RKO (cell line): Measurements from ENCODE around the gene SH2D7.

ENCODE experiments used
- DNase-seq: peaks from one replicate; pipeline ENCODE4 v3.0.0-alpha.2; 2016; ENCODE audit warnings: low spot score

Gene SH2D7

DNA sequence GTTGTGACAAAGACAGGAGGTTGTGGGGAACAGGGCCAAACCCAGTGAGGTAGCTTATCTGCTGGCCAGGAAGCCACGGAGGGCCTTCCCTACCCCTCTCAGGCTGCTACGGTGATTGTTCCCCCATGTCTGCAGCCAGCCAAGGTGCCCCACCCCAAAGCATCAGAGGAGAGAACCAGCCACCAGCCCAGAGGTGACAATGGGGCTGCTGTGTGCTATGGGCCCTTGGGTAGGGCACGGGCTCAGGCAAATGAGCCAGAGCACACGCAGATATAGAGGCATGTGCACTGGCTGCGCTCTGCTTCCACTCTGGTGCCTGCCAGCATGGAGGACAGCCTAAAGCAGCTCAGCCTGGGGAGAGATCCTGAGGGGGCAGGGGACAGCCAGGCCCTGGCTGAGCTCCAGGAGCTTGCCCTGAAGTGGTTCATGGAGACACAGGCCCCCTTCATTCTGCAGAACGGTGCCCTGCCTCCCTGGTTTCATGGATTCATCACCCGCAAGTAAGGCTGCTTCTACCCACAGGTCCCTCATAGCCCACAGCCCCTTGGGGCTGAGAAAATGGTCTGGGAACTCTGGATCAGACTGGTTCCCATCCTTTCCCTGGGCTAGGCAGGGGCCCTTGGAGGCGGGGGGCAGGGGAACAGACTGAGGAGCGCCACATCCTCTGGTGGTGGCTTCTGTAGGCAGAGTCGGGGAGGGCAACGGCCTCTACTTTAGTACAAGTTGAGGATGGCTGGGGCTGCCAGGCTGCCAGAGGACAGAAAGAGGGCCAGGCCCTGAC, at the start of gene SH2D7:
TSS of gene SH2D7 (plus strand) at position 301 of the 781 bp plus-strand sequence. CDS start at position 325, 24 bp downstream.
- no peak for DNase-seq

GRCh38 chr15:78044407-78045155, 47.8 kb upstream of the SH2D7 start:
- DNase-seq: no peak

GRCh38 chr15:78045189-78045588, 47.2 kb upstream of the SH2D7 start:
- DNase-seq: no peak

DNA sequence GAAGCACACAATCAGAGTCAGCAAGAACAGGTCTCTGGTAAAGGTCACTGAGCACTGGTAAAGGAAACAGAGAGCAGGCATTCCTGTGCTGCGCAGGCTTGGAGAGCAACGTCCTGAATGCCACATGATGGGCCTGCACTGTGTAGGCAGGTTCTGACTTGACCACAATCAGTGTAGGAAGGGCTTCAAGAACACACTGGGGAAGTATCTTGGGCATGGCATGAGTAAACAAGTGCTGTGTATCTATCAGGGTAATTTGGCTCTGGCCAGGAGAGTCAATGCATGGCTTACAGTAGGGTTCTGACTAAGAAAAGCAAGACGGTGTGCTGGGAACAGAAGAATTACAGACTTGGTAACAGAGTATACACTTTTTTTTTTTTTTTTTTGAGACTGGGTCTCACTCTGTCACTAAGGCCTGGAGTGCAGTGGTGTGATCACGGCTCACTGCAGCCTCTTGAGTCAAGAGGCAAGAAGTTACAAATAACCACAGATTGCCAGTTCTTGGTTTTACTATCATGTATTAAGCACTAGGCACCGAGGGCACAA, 45.5 kb upstream of the SH2D7 start:
- DNase-seq: no peak

- no peak for DNase-seq
Measured at GRCh38 chr15:78047761-78048627, 44.4 kb upstream of the SH2D7 start.

GRCh38 chr15:78048628-78048920, 43.8 kb upstream of the SH2D7 start:
- no peak for DNase-seq

- no peak for DNase-seq
Measured at GRCh38 chr15:78049691-78050440, 42.5 kb upstream of the SH2D7 start.

GRCh38 chr15:78050441-78050809, 41.9 kb upstream of the SH2D7 start:
- no peak for DNase-seq

DNA sequence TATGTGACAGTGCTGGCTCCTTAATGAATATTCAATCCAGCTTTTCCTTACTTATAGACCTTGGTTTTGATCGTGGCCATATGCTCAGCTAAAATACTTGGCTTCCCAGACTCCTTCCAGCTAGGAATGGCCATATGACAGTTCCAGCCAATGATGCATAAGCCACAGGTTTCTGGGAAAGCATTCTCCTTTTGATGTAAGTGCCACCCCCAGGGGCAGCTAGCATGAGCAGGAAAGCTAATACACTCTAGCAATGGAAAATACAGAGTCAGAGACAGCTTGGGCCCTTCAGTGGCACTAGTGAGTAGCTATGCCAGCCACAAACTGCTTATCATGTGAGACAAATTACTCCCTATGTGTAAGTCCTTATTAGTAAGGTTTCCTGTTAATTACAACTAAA, 41.5 kb upstream of the SH2D7 start:
- DNase-seq: no peak

DNA sequence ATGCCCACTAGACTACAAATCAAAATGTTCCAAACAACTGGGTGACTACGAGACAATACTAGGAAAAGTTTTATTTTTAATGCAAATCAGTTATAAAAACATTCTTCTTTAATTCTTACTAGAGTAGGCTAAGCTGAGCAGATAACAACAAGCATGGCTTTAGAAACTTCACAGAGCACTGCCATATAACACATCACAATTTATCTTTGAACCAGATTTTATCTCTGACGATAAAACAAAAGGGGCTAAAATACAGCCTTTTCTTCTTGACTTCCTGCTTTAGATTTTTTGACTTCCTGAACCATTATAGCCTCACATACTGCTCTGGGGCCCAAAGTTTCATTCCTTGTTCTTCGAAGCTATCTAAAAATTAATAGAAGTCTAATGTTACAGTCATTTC, 40.8 kb upstream of the SH2D7 start:
- no peak for DNase-seq

DNA sequence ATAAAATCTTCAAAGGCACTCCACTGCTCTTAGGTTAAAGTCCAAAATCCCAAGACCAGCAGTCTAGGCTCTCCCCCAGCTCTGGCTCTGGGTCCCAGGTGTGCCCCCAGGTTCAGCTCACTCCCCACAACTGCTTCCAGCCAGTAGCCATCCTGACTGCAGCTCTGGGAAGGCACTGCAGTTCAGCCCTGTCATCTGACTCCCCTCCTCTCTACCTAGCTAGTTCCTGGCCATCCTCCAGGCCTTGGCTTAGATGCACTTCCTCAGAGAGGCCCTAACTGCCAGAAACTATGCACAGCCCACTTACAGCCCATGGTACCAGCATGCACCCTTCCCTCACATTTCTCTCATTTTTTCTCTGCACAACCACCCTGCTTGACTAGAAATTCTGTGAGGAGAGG, 40.4 kb upstream of the SH2D7 start:
- DNase-seq: no peak

DNA sequence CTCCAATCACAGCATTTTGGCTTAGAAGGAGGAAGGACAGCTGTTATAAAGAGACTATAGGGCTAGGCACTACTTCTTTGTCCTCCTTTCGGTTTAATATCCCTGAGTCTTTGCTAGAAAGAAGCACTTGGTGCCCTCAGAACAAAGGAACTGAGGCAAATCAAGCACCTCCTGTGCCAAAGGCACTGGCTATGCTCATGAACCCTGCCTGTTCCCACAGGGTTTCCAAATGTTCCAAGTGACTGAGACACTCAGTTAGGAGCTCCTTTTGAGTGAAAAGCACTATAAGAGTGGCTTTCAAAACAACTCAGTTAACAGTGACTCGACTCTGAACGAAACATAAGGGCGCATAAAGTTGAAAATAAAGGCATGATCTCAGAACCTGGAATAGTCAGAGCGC, 39.8 kb upstream of the SH2D7 start:
- no peak for DNase-seq

DNA sequence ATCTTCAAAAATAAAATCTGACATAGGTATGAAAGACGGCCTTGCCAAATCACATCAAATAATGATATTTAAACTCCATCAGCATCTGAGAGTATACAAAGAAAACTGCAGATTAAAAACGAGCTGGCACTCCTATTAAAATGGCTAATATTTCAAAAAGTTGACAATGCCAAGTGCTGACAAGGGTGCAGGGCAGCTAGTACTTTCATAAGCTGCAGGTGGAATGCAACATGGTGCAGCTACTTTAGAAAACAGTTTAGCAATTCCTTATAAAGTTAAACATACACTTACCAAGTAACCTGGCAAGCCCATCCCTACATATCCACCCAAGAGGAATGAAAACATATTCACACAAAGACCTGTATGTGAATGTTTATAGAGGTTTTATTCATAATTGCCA, 37.8 kb upstream of the SH2D7 start:
- no peak for DNase-seq

DNA sequence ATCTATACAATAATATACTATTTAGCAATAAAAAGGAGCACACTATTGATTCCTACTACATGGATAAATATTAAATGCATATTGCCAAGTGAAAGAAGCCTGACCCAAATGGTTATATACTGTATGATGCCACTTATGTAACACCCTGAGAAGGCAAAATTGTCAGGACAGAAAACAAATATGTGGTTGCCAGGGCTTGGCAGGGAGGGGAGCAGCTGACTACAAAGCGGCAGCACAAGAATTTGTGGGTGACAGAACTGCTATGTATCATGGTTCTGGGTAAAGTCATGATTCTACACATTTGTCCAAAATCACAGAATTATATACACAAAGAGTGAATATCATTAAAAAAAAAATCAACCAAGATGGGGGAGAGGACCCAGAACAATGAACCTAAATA, 37.4 kb upstream of the SH2D7 start:
- no peak for DNase-seq

DNA sequence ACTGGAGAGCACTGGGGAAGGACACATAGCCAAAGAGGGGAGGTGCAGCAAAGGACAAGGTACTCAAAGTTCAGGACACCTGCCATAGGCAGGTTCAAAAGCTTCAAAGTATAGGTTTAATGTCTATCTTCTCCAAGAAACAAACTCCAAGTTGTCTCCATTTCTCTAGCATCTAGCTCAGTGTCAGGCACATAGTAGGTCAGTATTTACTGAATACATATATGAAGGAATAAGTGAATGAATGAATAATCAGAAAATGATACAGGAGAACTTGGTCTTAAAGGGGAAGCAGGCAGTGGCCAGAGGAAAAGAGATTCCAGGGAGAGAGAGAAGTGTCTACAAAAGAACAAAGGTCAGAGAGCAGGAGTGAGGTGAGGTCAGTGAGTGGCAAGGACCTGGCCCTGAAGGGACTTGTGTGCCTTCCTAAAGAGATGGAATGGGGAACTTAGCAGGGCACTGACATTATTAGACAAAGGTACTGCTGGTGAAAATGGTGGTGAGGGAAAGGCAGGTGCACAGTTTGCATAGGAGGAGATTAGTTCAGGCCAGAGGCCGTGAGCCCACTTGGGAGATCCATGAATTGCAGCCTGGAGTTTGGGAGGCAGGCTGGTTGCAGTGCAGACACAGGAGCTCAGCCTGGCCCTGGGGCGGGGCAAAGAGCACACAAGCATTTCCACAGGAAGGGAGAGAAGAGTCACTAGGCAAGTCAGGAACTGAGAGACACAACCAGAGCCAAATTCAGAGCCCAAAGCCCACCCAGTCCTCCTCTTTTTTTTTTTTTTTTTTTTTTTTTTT, 36.2 kb upstream of the SH2D7 start:
- DNase-seq: no peak

DNA sequence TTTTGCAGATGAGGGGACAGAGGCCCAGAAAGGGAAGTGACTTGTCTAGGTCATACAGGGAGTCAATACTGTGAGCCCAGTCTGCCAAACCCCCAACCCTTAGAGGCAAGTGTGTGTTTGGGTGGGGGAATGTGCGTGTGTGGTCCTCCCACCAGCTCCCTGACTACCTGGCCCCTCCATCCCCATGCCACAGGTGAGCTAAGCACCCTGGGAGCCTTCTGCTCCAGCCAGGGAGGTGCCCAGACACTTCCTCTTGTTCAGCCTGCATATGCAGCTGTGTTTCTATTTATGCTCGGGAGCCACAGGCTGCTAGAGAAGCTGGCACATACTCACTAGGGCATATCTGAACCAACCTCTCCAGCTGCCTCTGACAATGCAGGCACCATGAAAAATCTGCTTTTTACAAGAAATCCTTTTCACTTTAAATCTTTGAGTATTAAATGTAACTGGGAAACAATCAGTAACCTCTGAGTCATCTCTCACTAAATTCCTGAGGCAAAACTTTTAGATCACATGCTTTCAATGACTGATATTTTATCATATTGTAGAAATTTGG, 35.6 kb upstream of the SH2D7 start:
- no peak for DNase-seq

- no peak for DNase-seq
Measured at GRCh38 chr15:78057803-78058202, 34.6 kb upstream of the SH2D7 start.

DNA sequence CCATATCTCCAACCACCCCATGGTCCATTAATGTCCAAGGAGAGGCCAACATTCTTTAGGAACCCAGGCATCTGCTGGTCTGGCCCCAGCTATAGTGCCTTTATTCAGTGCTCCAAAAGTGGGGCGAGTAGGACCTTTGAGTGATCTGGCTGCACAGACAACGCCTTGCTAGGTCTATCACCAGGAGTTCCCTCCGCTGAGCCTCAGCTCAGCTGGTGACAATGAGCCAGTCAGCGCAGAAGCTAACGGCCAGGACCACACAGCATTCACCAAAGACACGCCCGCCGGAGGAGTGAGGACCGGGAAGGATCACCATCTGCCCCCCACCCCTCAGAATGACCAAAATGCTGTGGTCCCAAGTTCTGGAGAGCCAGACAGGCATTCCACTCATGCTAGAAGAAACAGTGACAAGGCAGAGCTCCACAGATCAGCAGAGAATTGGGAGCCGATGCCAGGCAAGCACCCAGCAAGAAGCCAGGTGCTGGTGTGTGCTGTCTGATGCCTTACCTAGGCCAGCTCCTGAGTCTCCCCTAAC, 33.9 kb upstream of the SH2D7 start:
- DNase-seq: no peak

DNA sequence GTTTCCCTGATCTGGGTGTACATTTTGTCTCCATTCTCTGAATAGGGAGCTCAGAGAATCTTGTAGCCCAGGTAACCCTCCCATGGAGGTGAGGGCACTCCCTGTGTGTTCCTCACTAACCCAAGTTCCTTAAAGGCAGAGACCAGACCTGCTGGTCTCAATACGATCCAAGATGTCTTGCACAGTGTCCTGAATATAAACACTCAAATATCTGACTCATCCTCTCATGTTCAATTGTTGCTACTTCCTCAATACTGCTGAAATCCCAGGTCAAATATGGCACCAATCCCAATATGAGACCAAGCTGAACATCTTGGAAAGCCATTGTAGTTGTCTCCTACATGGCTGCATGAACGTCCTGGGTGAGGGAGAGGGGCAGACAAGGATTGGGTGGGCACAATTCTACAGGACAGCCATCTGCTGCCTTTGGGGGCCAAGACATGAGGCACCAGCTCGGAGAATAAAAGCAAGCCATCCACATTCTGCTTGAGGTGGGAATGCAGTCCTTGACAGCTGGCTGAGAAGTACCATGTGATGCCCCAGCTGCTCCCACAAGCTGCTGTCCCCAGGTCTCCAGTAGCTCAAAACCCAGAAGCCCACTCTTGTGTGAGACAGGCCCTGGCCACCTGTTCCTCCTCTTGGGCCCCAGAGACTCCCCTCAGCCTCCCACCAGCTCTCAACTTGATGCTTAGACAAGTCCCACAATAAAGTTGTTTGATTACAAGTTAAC, 33.1 kb upstream of the SH2D7 start:
- no peak for DNase-seq

DNA sequence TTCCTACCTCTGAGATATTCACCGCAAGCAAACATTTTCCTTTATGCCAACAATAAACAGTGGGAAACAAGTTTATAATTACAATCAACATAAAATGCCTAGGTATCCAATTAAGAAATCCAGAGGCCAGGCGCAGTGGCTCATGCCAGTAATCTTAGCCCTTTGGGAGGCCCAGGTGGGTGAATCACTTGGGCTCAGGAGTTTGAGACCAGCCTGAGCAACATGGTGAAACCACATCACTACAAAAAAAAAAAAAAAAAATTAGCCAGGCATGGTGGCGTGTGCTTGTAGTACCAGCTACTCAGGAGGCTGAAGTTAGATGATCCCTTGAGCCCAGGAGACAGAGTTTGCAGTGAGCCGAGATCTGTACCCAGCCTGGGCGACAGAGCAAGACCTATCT, 32.1 kb upstream of the SH2D7 start:
- no peak for DNase-seq
